H1 (cell line): ENCODE data around the gene MBNL1. TPM values are rescaled to one million over a fixed set of nuclear protein-coding genes. Genes with fewer than 3 reads are reported as not detected.

Experiments
- CREB1 ChIP-seq: IDR thresholded peaks from 2 replicates; pipeline ENCODE4 v1.6.1; 2012; ENCODE audit warnings: inconsistent platforms
- FOSL1 ChIP-seq: IDR thresholded peaks from 2 replicates; pipeline ENCODE4 v1.6.1; 2011; ENCODE audit warnings: mild to moderate bottlenecking, low read depth, low read length, moderate library complexity; ENCODE audit not compliant: insufficient read depth
- GABPA ChIP-seq: IDR thresholded peaks from 2 replicates; pipeline ENCODE4 v1.6.1; 2011; ENCODE audit warnings: mild to moderate bottlenecking, low read length, moderate library complexity, borderline replicate concordance; ENCODE audit not compliant: insufficient read depth
- HDAC6 ChIP-seq: IDR thresholded peaks from one replicate; pipeline ENCODE4 v1.7.1; 2012; ENCODE audit warnings: low read depth, mild to moderate bottlenecking, inconsistent platforms, low read length, moderate library complexity
- JUND ChIP-seq: IDR thresholded peaks from 2 replicates; pipeline ENCODE4 v1.6.1; 2011; ENCODE audit warnings: mild to moderate bottlenecking, improper control_type of control experiment, low read length
- RFX5 ChIP-seq: IDR thresholded peaks from 2 replicates; pipeline ENCODE4 v1.6.1; 2011; ENCODE audit warnings: low read depth, low read length, improper control_type of control experiment, borderline replicate concordance
- SP1 ChIP-seq: IDR thresholded peaks from 2 replicates; pipeline ENCODE4 v1.6.1; 2011; ENCODE audit warnings: low read depth, low read length
- TBP ChIP-seq: IDR thresholded peaks from 2 replicates; pipeline ENCODE4 v1.6.1; 2011; ENCODE audit warnings: low read depth, low read length, improper control_type of control experiment
- TEAD4 ChIP-seq: IDR thresholded peaks from 2 replicates; pipeline ENCODE4 v1.6.1; 2012; ENCODE audit warnings: low read depth, low read length, inconsistent platforms, mixed read lengths
- ZNF274 ChIP-seq: IDR thresholded peaks from 2 replicates; pipeline ENCODE4 v1.7.0; 2012; ENCODE audit warnings: low read length, borderline replicate concordance; ENCODE audit errors: extremely low read depth
- polyA plus RNA-seq, 7 experiments: library from polyadenylated mRNA; depleted of rRNA in 3 of 7; stranded (reverse) in 5 of 7; unstranded in 2 of 7; fragments of >200 nt in 5 of 7; fragments of 200-250 nt in 2 of 7; gene quantifications; 1 replicate in 5 of 7; 2 replicates in 1 of 7; 4 replicates in 1 of 7; pipeline versions ENCODE4 v1.2.1 to v1.2.3, GENCODE V29; 2011 to 2013; ENCODE audit warnings: missing spikeins in 2 of 7, mixed read lengths in 2 of 7
- total RNA-seq: library from RNA; stranded (reverse); fragmentation: NEBNext Ultra II Directional; extraction: Animal tissue kit (Norgen Biotek cat#: 25700); gene quantifications from 2 replicates; pipeline ENCODE4 v1.2.1, GENCODE V29; 2021
- TF ChIP-seq, protein P1 (sequence below): fragments of 300-600 bp; sonication (generic); IDR thresholded peaks from 2 replicates; pipeline ENCODE4 v1.7.1; 2012; ENCODE audit warnings: low read length, moderate library complexity, mild to moderate bottlenecking, inconsistent platforms; ENCODE audit not compliant: insufficient replicate concordance

Gene MBNL1
- total and polyA plus RNA-seq, 2 of the 8 experiments (the other 6 are each of a cell fraction or from before 2014, with no cell fraction given) = 5.0 to 16.4 TPM

DNA sequence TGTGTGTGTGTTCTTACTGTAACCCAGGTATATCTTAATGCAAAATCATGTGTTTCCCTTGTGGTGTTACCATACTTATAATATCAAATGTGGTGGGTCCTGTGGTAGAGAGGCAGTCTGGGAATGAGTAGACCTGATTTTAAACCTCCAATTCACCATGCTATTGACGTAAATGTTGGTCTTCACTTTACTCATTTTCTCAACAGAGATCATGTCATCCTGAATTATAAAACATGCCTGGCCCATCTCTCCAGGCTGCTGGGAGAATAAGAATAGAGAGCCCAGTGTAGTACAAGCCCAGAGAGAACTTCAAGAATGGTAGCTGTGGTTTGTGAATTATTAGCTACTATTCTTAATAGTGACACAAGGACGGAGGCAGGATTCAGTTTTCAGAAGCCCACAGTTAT lies 88.1 kb downstream of the MBNL1 start (continued):
- TF ChIP-seq, protein P1, sequence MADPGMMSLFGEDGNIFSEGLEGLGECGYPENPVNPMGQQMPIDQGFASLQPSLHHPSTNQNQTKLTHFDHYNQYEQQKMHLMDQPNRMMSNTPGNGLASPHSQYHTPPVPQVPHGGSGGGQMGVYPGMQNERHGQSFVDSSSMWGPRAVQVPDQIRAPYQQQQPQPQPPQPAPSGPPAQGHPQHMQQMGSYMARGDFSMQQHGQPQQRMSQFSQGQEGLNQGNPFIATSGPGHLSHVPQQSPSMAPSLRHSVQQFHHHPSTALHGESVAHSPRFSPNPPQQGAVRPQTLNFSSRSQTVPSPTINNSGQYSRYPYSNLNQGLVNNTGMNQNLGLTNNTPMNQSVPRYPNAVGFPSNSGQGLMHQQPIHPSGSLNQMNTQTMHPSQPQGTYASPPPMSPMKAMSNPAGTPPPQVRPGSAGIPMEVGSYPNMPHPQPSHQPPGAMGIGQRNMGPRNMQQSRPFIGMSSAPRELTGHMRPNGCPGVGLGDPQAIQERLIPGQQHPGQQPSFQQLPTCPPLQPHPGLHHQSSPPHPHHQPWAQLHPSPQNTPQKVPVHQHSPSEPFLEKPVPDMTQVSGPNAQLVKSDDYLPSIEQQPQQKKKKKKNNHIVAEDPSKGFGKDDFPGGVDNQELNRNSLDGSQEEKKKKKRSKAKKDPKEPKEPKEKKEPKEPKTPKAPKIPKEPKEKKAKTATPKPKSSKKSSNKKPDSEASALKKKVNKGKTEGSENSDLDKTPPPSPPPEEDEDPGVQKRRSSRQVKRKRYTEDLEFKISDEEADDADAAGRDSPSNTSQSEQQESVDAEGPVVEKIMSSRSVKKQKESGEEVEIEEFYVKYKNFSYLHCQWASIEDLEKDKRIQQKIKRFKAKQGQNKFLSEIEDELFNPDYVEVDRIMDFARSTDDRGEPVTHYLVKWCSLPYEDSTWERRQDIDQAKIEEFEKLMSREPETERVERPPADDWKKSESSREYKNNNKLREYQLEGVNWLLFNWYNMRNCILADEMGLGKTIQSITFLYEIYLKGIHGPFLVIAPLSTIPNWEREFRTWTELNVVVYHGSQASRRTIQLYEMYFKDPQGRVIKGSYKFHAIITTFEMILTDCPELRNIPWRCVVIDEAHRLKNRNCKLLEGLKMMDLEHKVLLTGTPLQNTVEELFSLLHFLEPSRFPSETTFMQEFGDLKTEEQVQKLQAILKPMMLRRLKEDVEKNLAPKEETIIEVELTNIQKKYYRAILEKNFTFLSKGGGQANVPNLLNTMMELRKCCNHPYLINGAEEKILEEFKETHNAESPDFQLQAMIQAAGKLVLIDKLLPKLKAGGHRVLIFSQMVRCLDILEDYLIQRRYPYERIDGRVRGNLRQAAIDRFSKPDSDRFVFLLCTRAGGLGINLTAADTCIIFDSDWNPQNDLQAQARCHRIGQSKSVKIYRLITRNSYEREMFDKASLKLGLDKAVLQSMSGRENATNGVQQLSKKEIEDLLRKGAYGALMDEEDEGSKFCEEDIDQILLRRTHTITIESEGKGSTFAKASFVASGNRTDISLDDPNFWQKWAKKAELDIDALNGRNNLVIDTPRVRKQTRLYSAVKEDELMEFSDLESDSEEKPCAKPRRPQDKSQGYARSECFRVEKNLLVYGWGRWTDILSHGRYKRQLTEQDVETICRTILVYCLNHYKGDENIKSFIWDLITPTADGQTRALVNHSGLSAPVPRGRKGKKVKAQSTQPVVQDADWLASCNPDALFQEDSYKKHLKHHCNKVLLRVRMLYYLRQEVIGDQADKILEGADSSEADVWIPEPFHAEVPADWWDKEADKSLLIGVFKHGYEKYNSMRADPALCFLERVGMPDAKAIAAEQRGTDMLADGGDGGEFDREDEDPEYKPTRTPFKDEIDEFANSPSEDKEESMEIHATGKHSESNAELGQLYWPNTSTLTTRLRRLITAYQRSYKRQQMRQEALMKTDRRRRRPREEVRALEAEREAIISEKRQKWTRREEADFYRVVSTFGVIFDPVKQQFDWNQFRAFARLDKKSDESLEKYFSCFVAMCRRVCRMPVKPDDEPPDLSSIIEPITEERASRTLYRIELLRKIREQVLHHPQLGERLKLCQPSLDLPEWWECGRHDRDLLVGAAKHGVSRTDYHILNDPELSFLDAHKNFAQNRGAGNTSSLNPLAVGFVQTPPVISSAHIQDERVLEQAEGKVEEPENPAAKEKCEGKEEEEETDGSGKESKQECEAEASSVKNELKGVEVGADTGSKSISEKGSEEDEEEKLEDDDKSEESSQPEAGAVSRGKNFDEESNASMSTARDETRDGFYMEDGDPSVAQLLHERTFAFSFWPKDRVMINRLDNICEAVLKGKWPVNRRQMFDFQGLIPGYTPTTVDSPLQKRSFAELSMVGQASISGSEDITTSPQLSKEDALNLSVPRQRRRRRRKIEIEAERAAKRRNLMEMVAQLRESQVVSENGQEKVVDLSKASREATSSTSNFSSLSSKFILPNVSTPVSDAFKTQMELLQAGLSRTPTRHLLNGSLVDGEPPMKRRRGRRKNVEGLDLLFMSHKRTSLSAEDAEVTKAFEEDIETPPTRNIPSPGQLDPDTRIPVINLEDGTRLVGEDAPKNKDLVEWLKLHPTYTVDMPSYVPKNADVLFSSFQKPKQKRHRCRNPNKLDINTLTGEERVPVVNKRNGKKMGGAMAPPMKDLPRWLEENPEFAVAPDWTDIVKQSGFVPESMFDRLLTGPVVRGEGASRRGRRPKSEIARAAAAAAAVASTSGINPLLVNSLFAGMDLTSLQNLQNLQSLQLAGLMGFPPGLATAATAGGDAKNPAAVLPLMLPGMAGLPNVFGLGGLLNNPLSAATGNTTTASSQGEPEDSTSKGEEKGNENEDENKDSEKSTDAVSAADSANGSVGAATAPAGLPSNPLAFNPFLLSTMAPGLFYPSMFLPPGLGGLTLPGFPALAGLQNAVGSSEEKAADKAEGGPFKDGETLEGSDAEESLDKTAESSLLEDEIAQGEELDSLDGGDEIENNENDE = no peak
- no peak for TF ChIP-seq CREB1
- TF ChIP-seq HDAC6 = no peak
- no peak for TF ChIP-seq GABPA
- TF ChIP-seq FOSL1 = no peak
- TF ChIP-seq TBP = no peak
- TF ChIP-seq RFX5 = no peak
- TF ChIP-seq ZNF274 = no peak
- no peak for TF ChIP-seq JUND
- TF ChIP-seq SP1 = no peak
- no peak for TF ChIP-seq TEAD4
